NCI-H774 (cell line): ENCODE data around the gene RSPH1.

Experiments used
- DNase-seq: peaks from one replicate; lab custom pipeline; 2025; lab: John Stamatoyannopoulos, UW

Gene RSPH1

DNA sequence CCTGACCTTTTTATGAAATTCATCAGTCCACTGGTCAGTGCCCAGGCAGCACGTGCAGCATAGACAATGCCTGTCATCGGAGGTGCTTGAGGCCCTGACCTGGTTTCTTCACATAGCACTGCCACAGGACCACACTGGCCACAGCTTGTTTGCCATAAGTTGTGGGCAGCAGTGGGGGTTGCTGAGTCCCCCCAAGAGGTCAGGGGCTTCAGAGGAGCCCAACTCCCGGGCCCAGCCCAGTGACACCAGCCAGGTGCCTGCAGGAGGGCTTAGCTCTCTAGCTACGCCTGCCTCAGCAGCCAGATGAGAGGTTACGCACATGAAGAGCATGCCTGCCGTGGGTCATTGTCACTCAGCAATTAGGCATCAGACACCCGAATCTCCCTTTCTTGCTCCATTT lies 50.7 kb downstream of the RSPH1 start:
- no peak for DNase-seq

GRCh38 chr21:42444745-42445059 lies 51.3 kb downstream of the RSPH1 start:
- no peak for DNase-seq

- DNase-seq: no peak
Observed at GRCh38 chr21:42443876-42444744, 51.9 kb downstream of the RSPH1 start.

DNA sequence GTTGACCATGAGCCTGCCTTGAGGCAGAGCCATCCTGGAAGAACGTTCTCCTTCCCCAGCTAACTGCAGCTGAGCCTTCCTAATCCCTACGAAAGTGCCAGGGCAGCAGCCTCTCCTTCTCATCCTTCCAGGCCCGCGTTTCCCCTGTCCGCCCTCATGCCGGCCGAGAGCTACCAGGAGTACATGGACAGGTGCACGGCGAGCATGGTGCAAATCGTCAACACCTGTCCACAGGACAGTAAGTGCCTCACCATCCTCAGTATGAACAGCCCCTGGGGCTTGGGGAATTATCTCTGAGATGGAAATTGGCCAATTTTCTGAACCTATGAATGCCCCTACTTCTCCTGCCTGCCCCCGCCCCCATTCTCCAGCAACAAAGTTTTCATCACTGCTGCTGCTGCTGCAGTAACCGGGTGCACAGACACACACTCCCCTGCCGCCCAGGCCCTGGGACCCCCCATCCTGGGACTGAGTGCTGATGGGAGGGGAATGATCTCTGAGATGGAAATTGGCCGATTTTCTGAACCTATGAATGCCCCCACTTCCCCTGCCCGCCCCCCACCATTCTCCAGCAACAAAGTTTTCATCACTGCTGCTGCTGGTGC lies 52.7 kb downstream of the RSPH1 start:
- no peak for DNase-seq

DNA sequence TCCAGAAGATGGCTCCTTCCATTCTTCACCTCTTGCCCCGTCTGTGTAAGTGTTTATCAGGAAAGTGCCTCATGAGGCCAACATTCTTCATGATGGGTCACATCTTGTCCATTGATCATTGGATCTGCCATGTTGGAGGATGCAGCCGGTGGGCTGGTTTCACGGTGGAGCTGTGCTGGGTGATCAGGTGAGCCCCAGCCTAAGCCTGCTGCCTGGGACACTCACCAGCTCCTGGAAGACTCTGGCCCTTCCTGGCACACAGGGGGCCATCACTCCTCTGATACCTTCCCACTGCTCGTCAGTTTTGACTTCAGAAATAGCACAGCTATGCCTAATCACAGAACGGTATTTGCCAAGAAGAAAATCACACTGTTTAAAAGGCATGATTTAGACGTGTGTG lies 54.1 kb downstream of the RSPH1 start:
- DNase-seq: no peak

- DNase-seq: no peak
Observed at GRCh38 chr21:42440187-42440792, 55.7 kb downstream of the RSPH1 start.

DNA sequence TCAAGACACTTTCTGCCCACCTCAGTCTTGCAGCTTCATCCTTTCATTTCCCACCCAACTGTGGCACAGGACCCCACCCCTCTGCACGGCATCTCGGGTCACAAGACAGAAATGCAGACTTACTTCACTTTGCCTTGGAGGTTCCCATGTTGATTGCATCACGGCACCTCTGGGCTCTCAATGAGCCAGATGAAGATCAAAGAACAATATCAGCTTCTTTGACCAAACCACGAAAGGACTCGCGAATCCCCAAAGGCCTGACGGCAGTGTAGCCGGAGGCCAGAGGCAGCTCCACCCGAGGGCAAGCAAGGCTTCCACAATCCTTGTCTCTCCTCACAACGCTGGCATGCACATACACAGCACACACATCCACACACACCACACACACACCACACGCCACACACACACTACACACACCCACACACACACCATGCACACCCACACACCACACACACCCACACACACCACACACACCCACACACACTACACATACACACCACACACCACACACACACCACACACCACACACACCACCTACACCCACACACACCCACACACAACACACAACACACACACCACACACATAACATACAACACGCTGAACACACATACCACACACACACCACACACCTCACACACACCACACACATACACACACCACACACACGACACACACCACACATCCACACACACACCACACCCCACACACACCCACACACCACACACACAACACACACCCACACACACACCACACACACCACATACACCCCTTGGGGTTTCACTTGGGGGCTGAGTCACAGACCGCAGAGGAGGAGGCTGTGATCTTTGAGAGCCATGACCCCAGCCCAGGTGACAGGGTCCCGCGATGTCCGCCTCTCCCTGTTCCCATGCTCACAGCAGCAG lies 56.5 kb downstream of the RSPH1 start:
- no peak for DNase-seq

- DNase-seq: no peak
Observed at GRCh38 chr21:42438316-42439205, 57.5 kb downstream of the RSPH1 start.

GRCh38 chr21:42437786-42438185 lies 58.2 kb downstream of the RSPH1 start:
- DNase-seq: no peak

GRCh38 chr21:42436914-42437313 lies 59.1 kb downstream of the RSPH1 start:
- no peak for DNase-seq

GRCh38 chr21:42435833-42436232 lies 60.2 kb downstream of the RSPH1 start:
- DNase-seq: no peak

DNA sequence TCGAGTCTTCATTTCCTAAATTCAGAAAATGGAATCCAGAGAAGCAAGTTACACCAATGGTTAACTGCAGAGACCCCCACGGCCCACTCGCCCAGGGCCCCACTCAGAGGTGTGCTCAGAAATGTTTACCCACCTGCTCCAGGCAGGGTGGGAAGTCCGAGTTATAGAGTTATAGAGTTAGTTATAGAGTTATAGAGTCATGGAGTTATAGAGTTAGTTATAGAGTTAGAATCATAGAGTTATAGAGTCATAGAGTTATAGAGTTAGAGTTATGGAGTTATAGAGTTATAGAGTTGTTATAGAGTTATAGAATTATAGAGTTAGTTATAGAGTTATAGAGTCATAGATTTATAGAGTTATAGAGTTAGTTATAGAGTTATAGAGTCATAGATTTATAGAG lies 60.6 kb downstream of the RSPH1 start:
- DNase-seq: no peak

GRCh38 chr21:42434884-42435283 lies 61.1 kb downstream of the RSPH1 start:
- DNase-seq: no peak

DNA sequence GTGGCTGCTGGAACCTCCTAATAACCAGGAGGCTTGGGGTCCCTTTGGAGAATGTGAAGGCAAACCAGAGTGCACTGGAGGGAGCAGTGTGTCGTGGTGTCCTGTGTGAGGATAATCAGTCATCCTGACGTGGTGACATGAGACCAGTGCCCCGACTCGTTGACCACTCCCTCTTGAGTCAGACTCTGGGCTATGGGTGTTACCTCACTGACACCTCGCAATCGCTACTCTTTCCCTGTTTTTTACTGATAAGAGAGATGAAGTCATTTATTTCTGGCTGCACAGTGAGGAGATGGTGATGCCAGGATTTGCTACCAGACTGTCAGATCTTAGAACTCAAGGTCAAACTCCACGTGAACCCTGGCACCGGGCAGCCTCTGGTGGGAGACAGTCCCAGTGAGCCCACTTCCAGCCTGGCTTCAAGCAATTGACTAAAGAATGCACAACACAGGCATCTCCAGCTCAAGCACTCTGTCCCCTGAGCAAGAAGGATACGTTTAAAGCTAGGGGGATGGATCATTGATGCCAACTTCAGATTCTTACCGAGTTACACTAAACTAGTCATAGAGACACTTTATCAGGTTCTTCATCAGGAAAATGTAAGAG lies 62.0 kb downstream of the RSPH1 start:
- DNase-seq: no peak

GRCh38 chr21:42432695-42433094 lies 63.3 kb downstream of the RSPH1 start:
- DNase-seq: no peak

DNA sequence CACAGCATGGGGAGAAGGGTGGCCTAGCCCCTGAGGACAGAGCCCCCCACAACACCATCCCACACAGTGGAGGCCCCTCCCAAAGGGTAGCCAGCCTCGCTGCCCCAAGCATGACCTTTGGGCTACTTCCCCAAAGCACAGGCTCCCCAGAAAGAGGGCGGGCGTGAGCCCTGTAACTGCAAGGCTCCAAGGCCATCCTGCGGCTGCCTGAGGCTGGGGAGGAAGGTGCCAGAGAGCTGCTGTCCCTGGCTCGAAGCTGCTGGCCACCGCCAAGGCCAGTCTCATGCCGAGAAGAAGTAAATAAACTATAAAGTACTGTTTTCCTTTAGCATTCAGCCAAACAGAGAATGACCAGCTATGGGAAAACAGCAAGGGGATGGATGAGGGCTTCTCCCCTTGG lies 64.8 kb downstream of the RSPH1 start:
- no peak for DNase-seq

DNA sequence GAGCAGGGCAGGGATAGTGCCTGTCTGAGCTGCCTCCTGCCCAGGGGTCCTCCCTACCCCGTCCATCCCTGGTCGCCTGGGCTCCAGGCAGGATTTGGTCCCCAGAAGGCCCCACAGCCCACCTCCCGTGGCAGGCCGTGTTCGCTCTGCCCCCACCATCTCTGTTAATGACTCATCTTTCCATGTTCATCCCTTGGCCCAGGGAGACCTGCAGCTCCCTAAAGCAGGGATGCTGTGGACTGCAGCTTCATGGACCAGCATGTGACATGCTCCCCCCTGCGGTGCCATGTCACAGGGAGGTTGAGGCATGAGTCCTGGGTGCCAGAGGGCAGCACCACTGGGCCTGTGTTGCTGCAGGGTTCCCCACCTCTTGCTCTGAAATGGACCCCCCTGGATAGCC lies 65.5 kb downstream of the RSPH1 start:
- no peak for DNase-seq

GRCh38 chr21:42429856-42430255 lies 66.2 kb downstream of the RSPH1 start:
- no peak for DNase-seq

DNA sequence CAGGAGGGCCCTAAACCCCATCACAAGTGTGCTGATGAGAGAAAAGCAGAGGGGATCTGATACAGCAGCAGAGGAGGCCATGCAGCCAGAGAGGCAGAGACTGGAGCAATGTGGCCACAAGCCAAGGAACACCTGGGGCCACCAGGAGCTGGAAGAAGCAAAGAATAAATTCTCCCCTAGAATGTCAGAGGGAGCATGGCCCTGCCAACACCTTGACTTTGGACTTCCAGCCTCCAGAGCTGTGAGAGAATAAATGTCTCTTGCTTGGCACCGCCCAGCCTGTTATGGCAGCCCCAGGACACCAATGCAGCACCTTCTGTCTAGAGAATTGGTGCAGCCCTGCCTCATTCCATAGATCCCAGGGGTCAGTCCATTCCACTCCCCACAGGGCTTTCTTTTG lies 67.0 kb downstream of the RSPH1 start:
- DNase-seq: no peak

- no peak for DNase-seq
Observed at GRCh38 chr21:42427809-42428419, 68.1 kb downstream of the RSPH1 start.
